HepG2 (cell line): Measurements from ENCODE around the gene RRP8. TPM values are rescaled to one million over a fixed set of nuclear protein-coding genes. Genes with fewer than 3 reads are reported as not detected.

ENCODE experiments used
- ATAC-seq: fragments of 200-7000 bp; cut with Tn5 transposase; 3 replicates; pipeline ENCODE4 v1.9.1; 2020; ENCODE audit warnings: mild to moderate bottlenecking, moderate library complexity
- BruUV-seq: library from RNA; stranded (reverse); fragments of 400-500 nt; replicated peaks from 2 replicates; lab custom pipeline; 2021; lab: Mats Ljungman, UMichigan
- CTCF ChIA-PET: fragments of 300-600 bp; formaldehyde crosslinking; extraction: SDS; loops from one replicate; lab custom pipeline; 2021; ENCODE audit warnings: low total read pairs, inconsistent platforms, low intra/inter-chr PET ratio; lab: Yijun Ruan, JAX
- POLR2A ChIA-PET: fragments of 350-600 bp; sonication (Branson Sonifier 250); formaldehyde crosslinking; loops from one replicate; lab custom pipeline; 2020; ENCODE audit warnings: antibody characterized with exemption, inconsistent platforms; lab: Yijun Ruan, JAX
- DNase-seq: peaks from one replicate; pipeline ENCODE4 v3.0.0-alpha.2; 2015; ENCODE audit warnings: low spot score
- FAIRE-seq: peaks from 3 replicates; lab custom pipeline; 2011; peaks lifted over from hg19 to GRCh38; lab: Jason Lieb, UNC
- H2AFZ ChIP-seq: one replicate; pipeline ENCODE4 v1.6.1; 2011; ENCODE audit warnings: low read length, inconsistent platforms
- H3K27ac ChIP-seq: fragments of 300-600 bp; 3 replicates; pipeline ENCODE4 v1.8.0; 2011; ENCODE audit warnings: mixed run types, mild to moderate bottlenecking, mixed read lengths, low read length, inconsistent platforms; ENCODE audit not compliant: insufficient read depth; ENCODE audit errors: extremely low read length
- H3K27me3 ChIP-seq, 2 experiments: fragments of 200-600 bp in 1 of 2; 2 replicates in 1 of 2; 3 replicates in 1 of 2; pipeline versions ENCODE4 v1.6.0 to v1.8.0; 2011; ENCODE audit warnings: low read length in 2 of 2, mild to moderate bottlenecking in 2 of 2, moderate library complexity in 2 of 2, inconsistent platforms in 1 of 2; ENCODE audit not compliant: insufficient read depth in 2 of 2, control insufficient read depth in 1 of 2
- H3K36me3 ChIP-seq, 2 experiments: fragments of 200-600 bp in 1 of 2; replicated peaks in 1 of 2; 2 replicates in 1 of 2; 3 replicates in 1 of 2; pipeline versions ENCODE4 v1.5.1 to v1.8.0; 2011; ENCODE audit warnings: low read length in 2 of 2, inconsistent platforms in 1 of 2; ENCODE audit not compliant: insufficient read depth in 2 of 2, control insufficient read depth in 1 of 2
- H3K4me1 ChIP-seq: 2 replicates; pipeline ENCODE4 v1.5.1; 2012; ENCODE audit warnings: low read length, inconsistent platforms; ENCODE audit not compliant: insufficient read depth
- H3K4me2 ChIP-seq: 2 replicates; pipeline ENCODE4 v1.6.0; 2011; ENCODE audit warnings: low read depth, low read length, inconsistent platforms
- H3K4me3 ChIP-seq, 3 experiments: fragments of 200-600 bp in 1 of 3; sonication (generic), shearing (Covaris generic) in 1 of 3; replicated peaks in 1 of 3; 2 replicates each; pipeline ENCODE4 v1.5.1; 2011 to 2016; ENCODE audit warnings: low read length in 3 of 3, inconsistent platforms in 2 of 3, low read depth in 2 of 3, mild to moderate bottlenecking in 2 of 3, control low read depth in 1 of 3, mixed read lengths in 1 of 3; ENCODE audit not compliant: insufficient read depth in 1 of 3
- H3K79me2 ChIP-seq: one replicate; pipeline ENCODE4 v1.6.1; 2011; ENCODE audit warnings: low read length, inconsistent platforms; ENCODE audit not compliant: insufficient read depth
- H3K9ac ChIP-seq: 2 replicates; pipeline ENCODE4 v1.6.0; 2011; ENCODE audit warnings: mild to moderate bottlenecking, low read depth, low read length, inconsistent platforms; ENCODE audit not compliant: insufficient read depth
- H3K9me3 ChIP-seq: 2 replicates; pipeline ENCODE4 v1.5.1; 2012; ENCODE audit warnings: mild to moderate bottlenecking, low read length
- H4K20me1 ChIP-seq: 2 replicates; pipeline ENCODE4 v1.6.0; 2011; ENCODE audit warnings: inconsistent platforms, mild to moderate bottlenecking, low read length, moderate library complexity; ENCODE audit not compliant: insufficient read depth
- CEBPB ChIP-seq: IDR thresholded peaks from 2 replicates; pipeline ENCODE4 v1.6.1; 2011; ENCODE audit warnings: low read depth, low read length, improper control_type of control experiment, borderline replicate concordance
- CTCF ChIP-seq: sonication (generic); formaldehyde crosslinking; IDR thresholded peaks from 2 replicates; pipeline ENCODE4 v1.5.0; 2020; ENCODE audit warnings: mild to moderate bottlenecking, missing genetic modification reagents, moderate library complexity
- ETV5 ChIP-seq: IDR thresholded peaks from 2 replicates; pipeline ENCODE4 v1.6.1; 2018; ENCODE audit warnings: missing biosample characterization, missing genetic modification reagents, inconsistent platforms, borderline replicate concordance
- HINFP ChIP-seq: sonication (generic); formaldehyde crosslinking; IDR thresholded peaks from 2 replicates; pipeline ENCODE4 v1.4.0; 2020; ENCODE audit warnings: low read depth, mild to moderate bottlenecking, missing genetic modification reagents
- JUN ChIP-seq: sonication (generic); formaldehyde crosslinking; IDR thresholded peaks from 2 replicates; pipeline ENCODE4 v1.4.0; 2020; ENCODE audit warnings: mild to moderate bottlenecking, missing genetic modification reagents
- MXD4 ChIP-seq: IDR thresholded peaks from 2 replicates; pipeline ENCODE4 v1.6.1; 2016; ENCODE audit warnings: mild to moderate bottlenecking, missing biosample characterization, missing genetic modification reagents
- ONECUT2 ChIP-seq: sonication (generic); formaldehyde crosslinking; IDR thresholded peaks from 2 replicates; pipeline ENCODE4 v1.4.0; 2020; ENCODE audit warnings: missing genetic modification reagents
- PHB2 ChIP-seq: fragments of 450-650 bp; IDR thresholded peaks from 2 replicates; pipeline ENCODE4 v1.6.1; 2018; ENCODE audit not compliant: partially characterized antibody
- PITX1 ChIP-seq: sonication (generic); formaldehyde crosslinking; IDR thresholded peaks from 2 replicates; pipeline ENCODE4 v1.5.1; 2020; ENCODE audit warnings: mild to moderate bottlenecking, missing genetic modification reagents
- PRDM4 ChIP-seq: sonication (generic); formaldehyde crosslinking; IDR thresholded peaks from 2 replicates; pipeline ENCODE4 v1.9.0; 2021; ENCODE audit warnings: missing genetic modification reagents, borderline replicate concordance
- RBM22 ChIP-seq: fragments of 200-400 bp; formaldehyde crosslinking; optimal IDR thresholded peaks from 2 replicates; pipeline ENCODE3; 2017; ENCODE audit warnings: mild to moderate bottlenecking, low read length, moderate library complexity
- ZBTB7A ChIP-seq: sonication (generic); formaldehyde crosslinking; IDR thresholded peaks from 2 replicates; pipeline ENCODE4 v1.8.0; 2022; ENCODE audit warnings: mild to moderate bottlenecking, missing genetic modification reagents
- ZC3H13 ChIP-seq: sonication (generic); formaldehyde crosslinking; IDR thresholded peaks from 2 replicates; pipeline ENCODE4 v1.8.1; 2023; ENCODE audit warnings: mild to moderate bottlenecking, missing genetic modification reagents, moderate library complexity
- ZFP37 ChIP-seq: sonication (generic); formaldehyde crosslinking; IDR thresholded peaks from 2 replicates; pipeline ENCODE4 v1.4.0; 2020; ENCODE audit warnings: missing genetic modification reagents, borderline replicate concordance
- ZNF276 ChIP-seq: sonication (generic); formaldehyde crosslinking; IDR thresholded peaks from 2 replicates; pipeline ENCODE4 v1.4.0; 2020; ENCODE audit warnings: mild to moderate bottlenecking, low read depth, missing genetic modification reagents
- ZNF326 ChIP-seq: sonication (generic); formaldehyde crosslinking; IDR thresholded peaks from 2 replicates; pipeline ENCODE4 v1.4.0; 2020; ENCODE audit warnings: missing genetic modification reagents, borderline replicate concordance
- ZNF362 ChIP-seq: sonication (generic); formaldehyde crosslinking; IDR thresholded peaks from 2 replicates; pipeline ENCODE4 v1.4.0; 2020; ENCODE audit warnings: missing genetic modification reagents, mild to moderate bottlenecking, borderline replicate concordance
- ZNF501 ChIP-seq: sonication (generic); formaldehyde crosslinking; IDR thresholded peaks from 2 replicates; pipeline ENCODE4 v1.5.1; 2020; ENCODE audit warnings: mild to moderate bottlenecking, moderate library complexity, missing genetic modification reagents
- in situ Hi-C: cut with HindIII; loops from 2 replicates; pipeline ENCODE4 v1.10.0; 2017; ENCODE audit warnings: low pct_unique_long_range_greater_than_20kb; ENCODE audit not compliant: extremely low pct_ligation_motif_present
- intact Hi-C: fragments of 100-400 bp; cut with micrococcal nuclease; formaldehyde crosslinking; loops from one replicate; pipeline ENCODE4 v1.10.0; 2022; ENCODE audit not compliant: unreplicated experiment
- polyA plus RNA-seq, 8 experiments: library from polyadenylated mRNA; depleted of rRNA in 3 of 8; stranded (reverse) in 7 of 8; unstranded in 1 of 8; fragments of >200 nt; fragmentation: Illumina TruSeq in 4 of 8; extraction: Trizol in 4 of 8; gene quantifications; 2 replicates each; pipeline versions ENCODE4 v1.2.1 to v1.2.3, GENCODE V29; 2011 to 2016; ENCODE audit warnings: low read depth in 4 of 8, missing spikeins in 1 of 8, mixed read lengths in 1 of 8; ENCODE audit not compliant: insufficient read depth in 1 of 8
- total RNA-seq, 5 experiments: library from RNA; depleted of rRNA; stranded (reverse); fragments of >200 nt; fragmentation: Illumina TruSeq; extraction: Trizol; gene quantifications; 2 replicates each; pipeline ENCODE4 v1.2.3, GENCODE V29; 2016; ENCODE audit warnings: low read depth in 1 of 5

The RRP8 gene
- total and polyA plus RNA-seq, 2 of the 13 experiments (the other 11 are each of a cell fraction or from before 2014, with no cell fraction given) = 7.2 to 21.6 TPM

- no peak overlapping the region for H3K4me2 ChIP-seq
- H4K20me1 ChIP-seq = no peaks in the 10 kb centered on the region
- DNase-seq (no peak), ATAC-seq (no peak), FAIRE-seq (no peak)
- in situ Hi-C loops = no loop called here
- H3K9ac ChIP-seq = no peak overlapping the region
- H3K27me3 ChIP-seq = no peaks in the 10 kb centered on the region
- BruUV-seq = no TSS peak
- no peaks in the 10 kb centered on the region; a peak in 1 of 5 replicates for H3K36me3 ChIP-seq
- no peak overlapping the region for H2AFZ ChIP-seq
- no peak overlapping the region for H3K4me3 ChIP-seq
- POLR2A ChIA-PET = no interaction called here
- H3K9me3 ChIP-seq = no peaks in the 10 kb centered on the region
- H3K27ac ChIP-seq = no peak overlapping the region
- H3K4me1 ChIP-seq = no peaks in the 10 kb centered on the region
- intact Hi-C loops = no loop called here
- H3K79me2 ChIP-seq = no peaks in the 10 kb centered on the region
- CTCF ChIA-PET = no interaction called here
- TF ChIP-seq ZNF501 (no peak), ONECUT2 (CRISPR knock-in tag) (no peak), CTCF (CRISPR knock-in tag) (no peak), JUN (no peak), RBM22 (no peak), PRDM4 (CRISPR knock-in tag) (no peak), PITX1 (no peak), ZNF326 (CRISPR knock-in tag) (no peak), ZNF362 (CRISPR knock-in tag) (no peak), MXD4 (no peak), ZNF276 (CRISPR knock-in tag) (no peak), ZFP37 (no peak), PHB2 (no peak), ZBTB7A (no peak), ZC3H13 (CRISPR knock-in tag) (no peak), ETV5 (CRISPR knock-in tag) (no peak), HINFP (CRISPR knock-in tag) (no peak), CEBPB (no peak)
Observed at GRCh38 chr11:6553634-6554033, 49.8 kb downstream of the RRP8 start.
